Thyroid gland (tissue), 4 donors: ENCODE data around the gene OR52A1.

ENCODE experiments used
- CTCF ChIP-seq, 6 experiments: fragments of 200-600 bp in 3 of 6; fragments of 450-650 bp in 3 of 6; sonication (generic) in 3 of 6; IDR thresholded peaks; one replicate each; pipeline ENCODE4 v1.5.1; 2016 to 2019; ENCODE audit warnings: antibody characterized with exemption in 6 of 6, mild to moderate bottlenecking in 2 of 6, inconsistent platforms in 1 of 6, moderate library complexity in 1 of 6
- POLR2A ChIP-seq, 2 donors: fragments of 450-650 bp; IDR thresholded peaks; one replicate each; pipeline ENCODE4 v1.6.1; 2017; ENCODE audit warnings: antibody characterized with exemption in 2 of 2, mild to moderate bottlenecking in 2 of 2, moderate library complexity in 1 of 2

DNA sequence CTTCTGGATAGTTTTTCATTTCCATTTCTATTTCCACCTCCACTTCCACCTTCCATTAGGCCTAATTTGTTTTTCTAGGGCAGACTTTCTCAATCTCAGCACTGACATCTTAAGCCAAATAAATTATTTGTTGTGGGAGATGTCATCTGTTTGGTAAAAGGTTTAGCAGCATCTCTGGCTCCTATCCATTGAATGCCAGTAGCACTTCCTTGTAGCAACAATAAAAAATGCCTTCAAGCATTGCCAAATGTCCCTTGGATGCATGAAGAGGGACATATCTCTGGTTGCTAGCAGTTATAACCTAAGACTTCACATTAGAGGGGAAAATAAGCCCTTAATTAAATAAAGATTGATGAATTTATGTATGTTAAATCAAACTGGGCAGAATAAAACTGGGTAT is 18.3 kb downstream of the OR52A1 start:
- TF ChIP-seq POLR2A (IDR thresholded peaks at IDR 0.05) (no peak), CTCF (IDR thresholded peaks at IDR 0.05) (no peak)
